ENCODE data around the gene PSORS1C1. TPM values are rescaled to one million over a fixed set of nuclear protein-coding genes. Genes with fewer than 3 reads are reported as not detected.

The PSORS1C1 gene
- total RNA-seq, 1 experiment from 2014 or later, result 0.48 TPM

- Histone ChIP-seq H4K91ac (ENCODE audit: insufficient read length, low read depth, low read length) (no peak overlapping the region), H3K23ac (ENCODE audit: insufficient read length, low read depth, low read length) (no peak overlapping the region), H3K9ac (ENCODE audit: extremely low read depth, insufficient read length, low read length) (no peak overlapping the region), H3K9me3 (ENCODE audit: control insufficient read depth, low read depth, low read length) (no peaks in the 10 kb centered on the region), H3K27ac (ENCODE audit: insufficient read length, low read depth, low read length) (no peak overlapping the region), H4K8ac (replicated peaks; ENCODE audit: insufficient read length, low read depth, low read length) (no peak overlapping the region), H3K4me1 (ENCODE audit: insufficient read depth, low read length) (peaks cover 2% of the 10 kb centered on the region; the same call in 1 of the 2 replicates), H3K14ac (ENCODE audit: insufficient read depth, low read length) (no peak overlapping the region), H3K79me1 (ENCODE audit: insufficient read depth, low read depth, low read length, poor library complexity, severe bottlenecking) (no peaks in the 10 kb centered on the region), H3K4me2 (ENCODE audit: insufficient read depth, insufficient read length, low read length) (no peak overlapping the region), H2BK20ac (ENCODE audit: low read depth, low read length, poor library complexity, severe bottlenecking) (no peak overlapping the region), H2AK5ac (ENCODE audit: insufficient read length, low read length) (no peak overlapping the region), H2AFZ (ENCODE audit: low read length) (no peak overlapping the region), H3K23me2 (ENCODE audit: insufficient read length, low read depth, low read length, poor library complexity, severe bottlenecking) (no peaks in the 10 kb centered on the region), H2BK15ac (ENCODE audit: low read depth, low read length) (no peak overlapping the region), H2BK5ac (ENCODE audit: insufficient read length, low read length) (no peak overlapping the region), H3K56ac (ENCODE audit: insufficient read length, low read depth, low read length) (no peak overlapping the region), H2BK12ac (ENCODE audit: insufficient read length, low read depth, low read length) (no peak overlapping the region), H4K5ac (ENCODE audit: insufficient read length, low read depth, low read length) (no peak overlapping the region), H3K18ac (ENCODE audit: insufficient read length, low read depth, low read length) (no peak overlapping the region), H3K4ac (ENCODE audit: low read depth, low read length) (no peak overlapping the region), H3K27me3 (ENCODE audit: insufficient read depth, low read length) (no peaks in the 10 kb centered on the region), H3K79me2 (ENCODE audit: insufficient read depth, low read length) (no peaks in the 10 kb centered on the region), H3T11ph (ENCODE audit: low read length) (no peak overlapping the region), H2BK120ac (ENCODE audit: low read depth, low read length, poor library complexity, severe bottlenecking) (no peak overlapping the region), H4K20me1 (ENCODE audit: control insufficient read depth, insufficient read depth, insufficient read length) (no peaks in the 10 kb centered on the region)
- no peaks in the 10 kb centered on the region; the same call in 1 of the 2 replicates for H3K27me3 Mint-ChIP-seq (ENCODE audit: low read depth)
- peaks cover 16 to 21% of the 10 kb centered on the region in 2 experiments for H3K4me1 Mint-ChIP-seq
- WGBS (ENCODE audit: extremely low coverage, insufficient read length, low lambda C conversion rate), result no CpG with 5 or more reads among the region's 3 CpGs
- DNase-seq, result no peak
- H3K27ac Mint-ChIP-seq, result no peak overlapping the region
- H3K4me3 Mint-ChIP-seq, result no peak overlapping the region
- TF ChIP-seq CTCF (conservative IDR thresholded peaks at IDR 0.05), result no peak
- H3K9me3 Mint-ChIP-seq, result no peaks in the 10 kb centered on the region
- H3K36me3 Mint-ChIP-seq (ENCODE audit: insufficient read depth in 1 of 3, low read depth in 3 of 3), result no peaks in the 10 kb centered on the region
Observed at GRCh38 chr6:31096215-31096614, 18.4 kb upstream of the PSORS1C1 start.
